Osteoblast (primary cell): ENCODE results near the gene ME3. TPM values are rescaled to one million over a fixed set of nuclear protein-coding genes. Genes with fewer than 3 reads are reported as not detected.

Experiments used
- DNase-seq: peaks from one replicate; pipeline ENCODE4 v3.0.0; 2011; ENCODE audit warnings: low spot score, mixed read lengths; ENCODE audit not compliant: insufficient read length; ENCODE audit errors: missing footprints
- H2AFZ ChIP-seq: 2 replicates; pipeline ENCODE4 v1.6.0; 2011; ENCODE audit warnings: mild to moderate bottlenecking, low read length
- H3K27ac ChIP-seq: 2 replicates; pipeline ENCODE4 v1.5.1; 2011; ENCODE audit warnings: mild to moderate bottlenecking, low read depth, low read length, moderate library complexity
- H3K27me3 ChIP-seq: 2 replicates; pipeline ENCODE4 v1.6.0; 2012; ENCODE audit warnings: mild to moderate bottlenecking, control low read depth, inconsistent platforms, low read length, moderate library complexity; ENCODE audit not compliant: insufficient read depth
- H3K36me3 ChIP-seq: 2 replicates; pipeline ENCODE4 v1.5.1; 2011; ENCODE audit warnings: mild to moderate bottlenecking, low read length, control low read depth, moderate library complexity; ENCODE audit not compliant: insufficient read depth
- H3K4me1 ChIP-seq: 2 replicates; pipeline ENCODE4 v1.5.1; 2011; ENCODE audit warnings: mild to moderate bottlenecking, low read length, control low read depth, moderate library complexity; ENCODE audit not compliant: insufficient read depth
- H3K4me2 ChIP-seq: 2 replicates; pipeline ENCODE4 v1.6.0; 2011; ENCODE audit warnings: mild to moderate bottlenecking, low read length; ENCODE audit not compliant: insufficient read depth
- H3K4me3 ChIP-seq: fragments of 200-600 bp; sonication (generic); 3 replicates; pipeline ENCODE4 v1.5.1; 2012; ENCODE audit warnings: mild to moderate bottlenecking, low read length, inconsistent platforms; ENCODE audit not compliant: insufficient read depth
- H3K79me2 ChIP-seq: 2 replicates; pipeline ENCODE4 v1.6.0; 2012; ENCODE audit warnings: mild to moderate bottlenecking, low read length, control low read depth, inconsistent platforms; ENCODE audit not compliant: insufficient read depth
- H3K9me3 ChIP-seq: 2 replicates; pipeline ENCODE4 v1.5.1; 2011; ENCODE audit warnings: low read depth, low read length, control low read depth
- H4K20me1 ChIP-seq: 2 replicates; pipeline ENCODE4 v1.6.0; 2012; ENCODE audit warnings: mild to moderate bottlenecking, low read length, control low read depth; ENCODE audit not compliant: insufficient read depth
- total RNA-seq: library from RNA; depleted of rRNA; stranded (reverse); fragments of >200 nt; gene quantifications from 2 replicates; pipeline ENCODE4 v1.2.3, GENCODE V29; 2012
- TF ChIP-seq, protein P1 (sequence below): IDR thresholded peaks from 2 replicates; pipeline ENCODE4 v1.5.1; 2011; ENCODE audit warnings: mild to moderate bottlenecking, low read depth, low read length, moderate library complexity; ENCODE audit errors: extremely low read depth

Gene ME3
- total RNA-seq, 1 donor, result 70.9 TPM

DNA sequence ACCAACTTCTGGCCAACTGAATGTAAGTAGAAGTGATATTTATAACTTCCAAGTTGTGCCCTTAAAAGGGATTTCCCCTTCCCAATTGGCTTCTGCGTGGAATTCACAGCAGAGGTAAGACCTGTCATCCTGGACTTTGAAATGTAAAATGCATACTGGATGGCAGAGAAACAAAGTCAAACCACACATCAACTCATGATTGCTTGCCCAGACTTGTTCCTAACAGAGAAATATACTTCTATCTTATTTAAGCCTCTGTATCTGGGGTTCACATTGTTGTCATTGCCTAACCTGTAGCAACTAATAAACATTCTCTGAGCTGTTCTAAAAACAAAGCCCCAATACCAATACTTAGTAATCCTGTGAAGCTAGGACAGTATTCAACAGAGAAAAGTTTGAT is 6.2 kb downstream of the ME3 start:
- no peak for DNase-seq
- peaks cover 16% of the 10 kb centered on the region for H3K4me1 ChIP-seq
- no peaks in the 10 kb centered on the region for H3K9me3 ChIP-seq
- H3K4me3 ChIP-seq, result no peak overlapping the region
- no peak overlapping the region for H2AFZ ChIP-seq
- H3K4me2 ChIP-seq, result no peak overlapping the region
- peaks cover 4% of the 10 kb centered on the region for H3K79me2 ChIP-seq
- TF ChIP-seq, protein P1, sequence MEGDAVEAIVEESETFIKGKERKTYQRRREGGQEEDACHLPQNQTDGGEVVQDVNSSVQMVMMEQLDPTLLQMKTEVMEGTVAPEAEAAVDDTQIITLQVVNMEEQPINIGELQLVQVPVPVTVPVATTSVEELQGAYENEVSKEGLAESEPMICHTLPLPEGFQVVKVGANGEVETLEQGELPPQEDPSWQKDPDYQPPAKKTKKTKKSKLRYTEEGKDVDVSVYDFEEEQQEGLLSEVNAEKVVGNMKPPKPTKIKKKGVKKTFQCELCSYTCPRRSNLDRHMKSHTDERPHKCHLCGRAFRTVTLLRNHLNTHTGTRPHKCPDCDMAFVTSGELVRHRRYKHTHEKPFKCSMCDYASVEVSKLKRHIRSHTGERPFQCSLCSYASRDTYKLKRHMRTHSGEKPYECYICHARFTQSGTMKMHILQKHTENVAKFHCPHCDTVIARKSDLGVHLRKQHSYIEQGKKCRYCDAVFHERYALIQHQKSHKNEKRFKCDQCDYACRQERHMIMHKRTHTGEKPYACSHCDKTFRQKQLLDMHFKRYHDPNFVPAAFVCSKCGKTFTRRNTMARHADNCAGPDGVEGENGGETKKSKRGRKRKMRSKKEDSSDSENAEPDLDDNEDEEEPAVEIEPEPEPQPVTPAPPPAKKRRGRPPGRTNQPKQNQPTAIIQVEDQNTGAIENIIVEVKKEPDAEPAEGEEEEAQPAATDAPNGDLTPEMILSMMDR, result no peak
- no peaks in the 10 kb centered on the region for H4K20me1 ChIP-seq
- no peaks in the 10 kb centered on the region for H3K36me3 ChIP-seq
- no peaks in the 10 kb centered on the region for H3K27me3 ChIP-seq
- H3K27ac ChIP-seq, result no peak overlapping the region

DNA sequence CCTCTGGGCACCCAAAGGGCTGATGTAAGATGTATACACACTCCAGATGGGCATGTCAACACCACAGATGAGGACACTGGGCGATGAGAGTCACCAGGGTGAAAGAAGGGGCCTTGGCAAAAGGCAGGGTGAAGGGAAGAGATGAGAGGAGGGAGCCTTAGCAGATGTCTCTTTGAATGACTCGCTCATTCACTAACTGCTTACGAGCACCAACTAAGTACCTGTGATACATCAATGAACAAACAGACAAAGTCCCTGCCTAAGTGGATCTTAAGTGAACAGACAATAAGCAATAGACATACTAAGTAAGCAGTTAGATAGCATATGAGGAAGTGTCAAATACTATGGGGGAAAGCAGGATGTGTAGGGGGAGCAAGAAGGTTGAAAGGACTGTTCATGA is 7.5 kb downstream of the ME3 start:
- Histone ChIP-seq H2AFZ (no peak overlapping the region), H3K4me3 (no peak overlapping the region), H3K27ac (no peak overlapping the region), H4K20me1 (no peaks in the 10 kb centered on the region), H3K9me3 (no peaks in the 10 kb centered on the region), H3K4me2 (no peak overlapping the region), H3K27me3 (no peaks in the 10 kb centered on the region), H3K4me1 (peaks cover 4% of the 10 kb centered on the region), H3K79me2 (peaks cover 2% of the 10 kb centered on the region), H3K36me3 (no peaks in the 10 kb centered on the region)
- TF ChIP-seq, protein P1, result no peak
- DNase-seq, result no peak

DNA sequence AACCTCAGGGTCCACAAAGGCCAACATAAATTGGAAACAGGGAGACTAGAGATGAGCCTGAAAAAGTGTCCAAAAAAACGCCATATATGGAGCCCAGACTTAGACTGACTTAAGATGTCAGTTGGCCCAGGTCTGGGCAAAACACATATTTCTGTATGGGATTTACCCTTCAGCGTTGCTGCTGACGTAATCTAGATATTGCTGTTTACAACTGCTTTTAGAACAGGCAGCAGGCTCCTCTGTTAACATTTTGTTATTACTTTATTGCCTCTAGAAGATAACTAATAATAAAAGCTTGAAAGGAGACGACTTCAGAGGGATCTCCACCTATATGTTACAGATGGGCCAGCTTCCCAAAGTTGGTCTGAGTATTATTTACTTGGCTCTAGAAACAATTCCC is 8.7 kb downstream of the ME3 start:
- Histone ChIP-seq H4K20me1 (no peaks in the 10 kb centered on the region), H3K4me2 (no peak overlapping the region), H3K27me3 (no peaks in the 10 kb centered on the region), H3K27ac (no peak overlapping the region), H2AFZ (no peak overlapping the region), H3K79me2 (peaks cover 2% of the 10 kb centered on the region), H3K4me1 (peaks cover 4% of the 10 kb centered on the region), H3K36me3 (no peaks in the 10 kb centered on the region), H3K4me3 (no peak overlapping the region), H3K9me3 (no peaks in the 10 kb centered on the region)
- DNase-seq, result no peak
- TF ChIP-seq, protein P1, result no peak

DNA sequence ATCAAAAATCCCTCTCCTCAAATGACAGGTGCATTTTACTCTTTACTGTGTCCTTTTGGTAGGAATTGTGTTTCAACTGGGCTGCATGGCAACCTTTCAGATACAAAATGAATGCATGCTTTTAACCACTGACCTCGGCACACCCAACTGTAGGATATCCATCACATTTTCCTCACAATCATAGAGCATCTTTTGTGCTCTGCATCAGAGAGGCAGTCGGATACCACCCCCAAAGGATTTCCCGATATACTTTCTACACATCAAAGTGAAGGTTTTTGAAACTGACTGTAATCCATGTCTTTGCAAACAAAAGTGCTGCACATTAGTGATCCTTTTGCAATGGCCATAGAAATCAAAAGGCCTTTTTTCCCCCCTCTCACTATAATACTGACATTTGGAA is 9.1 kb downstream of the ME3 start:
- Histone ChIP-seq H3K4me2 (no peak overlapping the region), H3K27me3 (no peaks in the 10 kb centered on the region), H3K27ac (no peak overlapping the region), H2AFZ (no peak overlapping the region), H3K4me3 (no peak overlapping the region), H4K20me1 (no peaks in the 10 kb centered on the region), H3K79me2 (peaks cover 2% of the 10 kb centered on the region), H3K9me3 (no peaks in the 10 kb centered on the region), H3K4me1 (peaks cover 4% of the 10 kb centered on the region), H3K36me3 (no peaks in the 10 kb centered on the region)
- DNase-seq, result no peak
- TF ChIP-seq, protein P1, result no peak
